Tracheal epithelial cell (primary cell): ENCODE data around the gene TMEM91. TPM values are rescaled to one million over a fixed set of nuclear protein-coding genes. Genes with fewer than 3 reads are reported as not detected.

ENCODE experiments used
- total RNA-seq: library from RNA; depleted of rRNA; stranded (reverse); fragments of >200 nt; gene quantifications from 2 replicates; pipeline ENCODE4 v1.2.1, GENCODE V29; 2014

Gene TMEM91
- total RNA-seq = 6.0 and 8.4 TPM in 2 replicates

DNA sequence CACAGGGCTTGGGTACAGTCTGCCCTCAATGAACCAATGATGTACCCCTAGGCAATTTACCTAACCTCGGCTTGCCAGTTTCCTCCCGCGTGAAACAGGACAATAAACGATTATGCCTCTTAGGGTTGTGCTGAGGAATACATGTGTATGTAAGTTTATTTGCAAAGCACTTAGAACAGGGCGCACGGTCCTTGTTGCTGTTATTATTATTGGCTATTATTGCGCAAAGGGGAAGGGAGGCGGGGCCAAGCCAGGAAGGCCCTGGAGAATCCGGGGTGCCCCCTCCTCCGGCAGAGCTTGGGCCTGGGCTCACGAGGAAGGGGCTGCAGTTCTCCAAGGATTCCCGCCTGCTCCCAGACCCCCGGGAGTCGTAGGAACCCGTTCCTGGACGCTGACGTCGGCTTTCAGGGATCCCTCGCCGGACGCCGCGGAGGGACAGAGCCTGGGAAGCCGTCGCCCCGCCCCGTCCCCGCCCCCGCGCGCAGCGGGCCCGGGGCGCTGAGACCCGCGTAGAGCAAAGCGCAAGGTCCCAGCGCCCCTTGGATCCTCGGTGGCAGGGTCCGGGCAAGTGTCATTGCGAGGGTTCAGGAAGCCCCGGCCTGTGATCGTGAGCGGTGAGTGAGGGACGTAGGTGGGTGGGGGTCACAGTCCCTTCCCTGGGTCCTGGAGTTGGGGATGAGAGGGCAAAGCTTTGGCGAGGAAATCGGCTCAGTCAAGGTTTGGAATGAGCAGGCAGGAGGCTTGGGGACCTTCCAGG lies at the start of gene TMEM91:
TMEM91 (plus strand) TSS at position 293 of the 757 bp plus-strand sequence. CDS start 1,777 bp downstream, outside the sequence.

DNA sequence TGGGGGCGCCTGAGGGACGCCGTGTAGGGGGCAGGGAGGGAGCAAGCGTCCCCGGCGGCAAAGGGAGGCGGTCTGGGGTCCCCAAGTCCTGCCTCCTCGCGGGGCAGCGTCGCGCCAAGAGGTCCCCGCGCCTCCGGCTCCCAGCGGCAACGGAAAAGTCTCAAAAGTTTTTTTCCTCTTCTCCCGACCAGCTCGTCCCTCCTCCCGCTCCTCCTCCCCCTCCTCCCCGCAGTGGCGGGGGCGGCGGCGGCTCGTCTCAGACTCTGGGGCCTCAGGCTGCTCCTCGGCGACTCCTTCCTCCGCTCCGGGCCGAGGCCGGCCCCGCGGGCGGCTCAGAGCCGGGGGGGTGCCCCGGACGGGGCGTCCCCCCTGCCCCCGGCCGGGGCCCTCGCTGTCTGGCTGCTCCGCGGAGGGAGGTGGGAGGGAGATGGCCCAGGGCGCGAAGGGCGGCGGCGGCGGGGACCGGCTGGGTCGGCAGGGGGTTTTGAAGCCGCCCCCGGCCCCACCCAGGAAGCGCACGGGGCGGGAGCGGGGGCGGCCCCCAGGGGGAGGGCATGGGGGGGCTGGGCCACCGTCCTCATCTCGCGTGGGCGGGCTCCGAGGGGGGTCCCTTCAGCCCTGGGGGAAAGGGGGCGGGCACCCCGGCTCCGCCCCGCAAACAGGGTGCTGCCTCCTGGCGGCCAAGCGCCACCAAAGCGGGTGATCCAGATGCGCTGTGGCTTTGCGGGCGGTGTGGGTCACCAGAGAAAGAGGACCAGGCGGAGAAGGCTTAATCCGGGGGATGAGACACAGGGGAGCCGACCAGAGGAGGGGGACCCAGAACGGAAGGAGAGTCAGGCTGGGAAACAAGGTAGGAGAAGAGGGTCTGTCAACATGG lies 22.6 kb upstream of the TMEM91 start, which contains the start of gene TGFB1:
TGFB1 (minus strand) TSS at position 457 of the 877 bp plus-strand sequence. CDS start 878 bp downstream, outside the sequence.

DNA sequence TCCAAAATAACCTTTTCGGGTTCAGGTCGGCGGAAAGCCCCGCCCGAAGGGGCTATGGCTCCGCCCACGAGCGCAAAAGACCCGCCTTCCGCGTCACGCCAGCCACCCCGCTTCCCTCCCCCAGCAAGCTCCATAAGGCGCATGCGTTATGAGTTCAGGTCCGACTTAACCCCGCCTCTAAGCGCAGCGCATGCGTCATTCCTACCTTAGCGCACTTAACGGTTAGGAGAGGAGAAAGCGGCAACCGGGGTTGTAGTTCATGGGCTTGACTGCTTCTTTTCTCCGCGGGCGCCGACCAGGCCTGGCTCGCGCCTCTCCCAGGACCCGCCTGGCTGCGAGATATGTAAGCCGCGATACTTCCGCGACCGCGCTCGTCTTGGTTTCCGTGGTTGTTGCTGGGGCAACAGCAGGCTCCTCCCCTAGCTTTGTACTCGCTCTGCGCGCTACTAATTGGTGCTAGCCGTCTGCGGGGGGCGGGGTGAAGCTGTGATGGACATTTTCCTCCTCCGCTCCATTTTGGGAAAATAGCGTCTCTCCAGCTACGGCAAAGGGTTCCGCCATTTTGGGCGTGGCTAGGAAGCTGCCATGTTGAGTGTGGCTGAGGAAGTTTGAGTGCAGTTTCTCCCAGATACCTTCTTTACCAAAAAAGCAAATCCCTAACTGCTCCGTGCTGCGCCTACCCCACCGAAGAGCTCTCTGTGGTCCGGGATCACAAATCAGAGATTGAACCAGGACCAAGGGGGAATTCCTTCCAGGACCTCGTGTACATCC lies 12.4 kb upstream of the TMEM91 start, which contains the start of gene B9D2:
B9D2 (minus strand) TSS at position 397 of the 771 bp plus-strand sequence. CDS start 630 bp downstream, outside the sequence.

DNA sequence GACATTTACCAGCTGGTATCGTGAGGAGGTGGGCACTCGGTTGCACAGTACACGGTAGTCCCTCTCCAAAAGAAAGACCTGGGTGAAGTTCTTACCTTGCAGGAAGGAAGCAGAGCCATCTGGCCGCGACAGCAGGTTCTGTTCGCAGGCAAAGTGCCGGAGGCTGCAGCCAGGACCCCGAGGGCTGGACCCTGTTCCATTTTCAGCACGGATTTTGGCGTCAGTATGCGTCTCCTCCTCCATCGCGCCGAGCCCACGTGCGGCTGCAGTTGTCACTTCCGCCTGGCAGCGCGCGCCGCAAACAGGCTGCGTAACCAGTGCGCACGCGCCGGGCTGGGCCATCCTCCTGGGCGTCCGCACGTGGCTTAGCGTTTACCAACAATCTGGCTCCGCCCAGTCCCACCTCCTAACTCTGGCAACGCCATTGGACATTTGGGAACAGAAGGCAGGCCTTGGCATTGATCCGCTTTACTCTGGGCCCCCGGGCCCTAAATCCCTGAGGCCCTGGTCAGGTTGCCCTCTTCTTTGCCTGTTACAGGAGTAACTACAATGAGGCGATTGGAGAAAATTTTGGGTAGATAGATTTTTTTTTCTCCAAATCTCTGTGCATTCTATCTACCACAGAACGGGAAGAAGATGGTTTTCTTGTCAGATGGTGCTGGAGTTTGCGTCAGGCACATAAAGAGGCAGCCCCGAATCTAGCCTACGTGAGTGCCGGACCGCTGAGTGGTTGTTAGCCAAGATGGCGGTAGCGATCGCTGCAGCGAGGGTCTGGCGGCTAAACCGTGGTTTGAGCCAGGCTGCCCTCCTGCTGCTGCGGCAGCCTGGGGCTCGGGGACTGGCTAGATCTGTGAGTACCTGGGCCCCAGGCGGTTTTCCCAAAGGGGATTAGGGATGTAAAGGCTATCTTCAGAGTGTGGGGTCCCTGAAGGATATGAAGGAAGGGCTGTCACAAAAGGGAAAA lies 21.0 kb downstream of the TMEM91 start, which contains the start of the genes BCKDHA and EXOSC5:
BCKDHA (plus strand) TSS at position 733 of the 964 bp plus-strand sequence; CDS start at position 743, 10 bp downstream.
EXOSC5 (minus strand) TSS at position 274 of the 964 bp plus-strand sequence; CDS start at position 243, 31 bp downstream.

DNA sequence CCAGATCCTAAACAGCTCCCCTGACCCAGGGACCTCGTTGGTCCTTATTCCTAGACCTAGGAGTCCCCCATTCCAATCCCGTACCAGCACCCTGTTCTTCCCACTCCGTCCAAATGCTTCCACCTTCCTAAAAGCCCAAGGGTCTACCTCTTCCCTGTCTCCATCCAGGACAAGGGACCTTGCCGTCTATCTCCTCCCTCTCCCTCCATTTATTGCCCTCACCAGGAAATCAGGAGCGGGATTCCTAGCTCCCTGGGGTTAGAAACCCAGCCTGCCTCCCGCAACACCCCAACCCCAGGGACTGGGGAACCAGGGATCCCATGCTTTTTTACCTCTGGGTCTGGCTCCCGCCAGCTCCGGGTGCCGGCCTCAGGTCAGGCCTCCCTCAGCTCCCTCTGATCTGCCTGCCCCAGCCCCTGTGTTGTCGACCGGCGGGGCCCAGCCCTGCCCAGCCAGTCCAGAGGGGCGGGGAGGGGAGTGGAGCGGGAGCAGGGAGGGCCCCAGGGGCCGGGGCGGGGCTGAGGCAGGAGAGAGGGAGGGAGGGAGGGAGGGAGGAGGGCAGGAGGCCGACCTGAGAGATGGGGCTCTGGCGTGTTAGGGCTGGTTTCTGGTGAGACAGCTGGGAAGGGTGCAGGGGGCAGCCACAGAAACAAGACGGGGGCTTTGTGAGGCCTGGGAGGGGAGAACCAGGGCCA lies 50.8 kb downstream of the TMEM91 start, which contains the start of gene B3GNT8:
B3GNT8 (minus strand) TSS at position 423 of the 695 bp plus-strand sequence. CDS start 596 bp downstream, outside the sequence.

Other genes starting within 250 kb of the TMEM91 start
- 29.6 and 31.8 TPM in 2 replicates for gene CYP2S1, start 183.3 kb upstream of the TMEM91 start, total RNA-seq
- gene AXL, start 157.3 kb upstream of the TMEM91 start, total RNA-seq = 32.0 and 83.6 TPM in 2 replicates
- 48.0 and 68.2 TPM in 2 replicates for gene HNRNPUL1, start 112.2 kb upstream of the TMEM91 start, total RNA-seq
- 7.5 and 12.0 TPM in 2 replicates for gene CCDC97, start 66.4 kb upstream of the TMEM91 start, total RNA-seq
- 10.2 and 10.6 TPM in 2 replicates for gene TGFB1, start 22.6 kb upstream of the TMEM91 start, total RNA-seq
- gene B9D2, start 12.4 kb upstream of the TMEM91 start, total RNA-seq = 0.85 and 1.9 TPM in 2 replicates
- gene EXOSC5, start 20.8 kb downstream of the TMEM91 start, total RNA-seq = 36.1 and 43.3 TPM in 2 replicates
- 56.6 and 61.6 TPM in 2 replicates for gene BCKDHA, start 21.3 kb downstream of the TMEM91 start, total RNA-seq
- gene B3GNT8, start 50.8 kb downstream of the TMEM91 start, total RNA-seq = 1.7 and 3.6 TPM in 2 replicates
- 33.5 and 42.4 TPM in 2 replicates for gene DMAC2, start 63.4 kb downstream of the TMEM91 start, total RNA-seq
- not detected in 2 replicates for gene ERICH4, start 66.6 kb downstream of the TMEM91 start, total RNA-seq
- gene CEACAM21, start 199.6 kb downstream of the TMEM91 start, total RNA-seq = not detected in 2 replicates